Measurements from ENCODE around the gene BLM.
"Not testable (repeated sequence)": the region's sequence is repeated elsewhere in the genome, so short reads cannot be mapped to it uniquely, and the experiment has no call there.

The BLM gene

DNA sequence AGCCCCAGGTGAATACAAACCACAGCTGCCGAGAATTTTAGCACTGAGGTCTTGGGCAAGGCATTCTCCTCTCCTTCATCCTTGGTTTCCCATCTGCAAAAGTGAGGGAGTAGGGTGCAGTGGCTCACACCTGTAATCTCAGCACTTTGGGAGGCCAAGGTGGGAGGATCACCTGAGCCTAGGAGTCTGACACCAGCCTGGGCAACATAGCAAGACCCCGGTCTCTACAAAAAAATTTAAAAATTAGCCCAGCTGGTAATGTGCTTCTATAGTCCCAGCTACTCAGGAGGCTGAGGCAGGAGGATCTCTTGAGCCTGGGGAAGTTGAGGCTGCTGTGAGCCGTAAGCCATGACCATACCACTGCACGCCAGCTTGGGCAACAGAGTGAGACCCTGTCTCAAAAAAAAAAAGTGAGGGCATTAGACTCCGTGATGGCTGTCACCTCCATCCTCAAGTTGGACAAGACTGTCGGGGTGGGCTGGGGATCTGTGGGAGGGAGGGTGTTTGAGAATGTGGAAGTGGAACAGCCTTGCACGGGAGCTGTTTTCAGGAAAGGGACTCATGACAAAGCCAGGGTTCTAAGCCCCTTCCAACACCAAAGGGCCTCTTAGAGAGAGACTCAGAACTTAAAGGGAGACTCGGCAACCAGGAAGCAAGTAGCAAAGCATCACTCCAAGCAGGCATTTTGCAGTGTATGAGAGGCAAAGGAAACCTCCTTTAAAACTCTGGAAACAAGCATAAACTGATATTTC, 105.2 kb downstream of the BLM start:
- DNase-seq (no peak), ATAC-seq (no peak)

DNA sequence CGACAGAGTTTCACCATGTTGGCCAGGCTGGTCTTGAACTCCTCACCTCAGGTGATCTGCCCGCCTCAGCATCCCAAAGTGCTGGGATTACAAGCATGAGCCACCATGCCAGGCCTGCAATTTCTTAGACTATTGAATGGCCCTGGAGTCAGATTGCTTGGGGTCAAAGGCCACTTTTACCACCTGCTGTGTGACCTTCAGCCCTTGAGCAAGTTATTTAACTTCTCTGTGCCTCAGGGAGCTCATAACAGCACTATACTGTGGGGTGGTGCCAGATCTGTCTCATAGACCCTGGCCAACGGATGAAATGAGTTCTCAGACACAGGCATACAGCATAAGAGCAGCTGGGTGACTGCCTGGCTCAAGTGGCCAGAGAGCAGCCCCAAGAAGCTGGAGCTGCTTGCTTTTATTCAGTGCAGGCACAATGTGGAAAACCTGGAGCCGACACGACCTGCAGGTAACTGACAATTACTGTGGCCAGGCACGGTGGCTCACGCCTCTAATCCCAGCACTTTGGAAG, 106.4 kb downstream of the BLM start:
- DNase-seq, result no peak
- ATAC-seq, result no peak

DNA sequence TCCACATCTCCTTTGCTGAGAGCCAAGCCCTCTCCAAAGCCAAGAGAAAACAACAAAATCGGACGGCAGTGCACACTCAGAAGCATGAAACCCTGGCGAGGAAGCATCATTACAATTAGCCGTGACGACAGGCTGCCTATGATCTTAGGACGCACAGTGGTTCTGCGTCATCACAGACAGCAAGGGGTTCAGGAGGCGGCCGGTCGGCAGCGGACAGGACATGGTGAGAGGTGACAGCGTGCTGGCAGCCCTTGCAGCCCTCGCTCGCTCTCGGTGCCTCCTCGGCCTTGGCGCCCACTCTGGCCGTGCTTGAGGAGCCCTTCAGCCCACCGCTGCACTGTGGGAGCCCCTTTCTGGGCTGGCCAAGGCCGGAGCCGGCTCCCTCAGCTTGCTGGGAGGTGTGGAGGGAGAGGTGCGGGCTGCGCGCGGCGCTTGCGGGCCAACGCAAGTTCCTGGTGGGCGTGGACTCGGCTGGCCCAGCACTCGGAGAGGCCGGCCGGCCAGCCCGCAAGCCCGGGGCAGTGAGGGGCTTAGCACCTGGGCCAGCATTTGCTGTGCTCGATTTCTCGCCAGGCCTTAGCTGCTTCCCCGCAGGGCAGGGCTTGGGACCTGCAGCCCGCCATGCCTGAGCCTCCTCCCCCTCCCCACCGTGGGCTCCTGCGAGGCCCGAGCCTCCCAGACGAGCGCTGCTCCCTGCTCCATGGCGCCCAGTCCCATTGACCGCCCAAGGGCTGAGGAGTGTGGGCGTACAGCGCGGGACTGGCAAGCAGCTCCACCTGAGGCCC, 108.2 kb downstream of the BLM start:
- DNase-seq, ATAC-seq: not testable (repeated sequence)

DNA sequence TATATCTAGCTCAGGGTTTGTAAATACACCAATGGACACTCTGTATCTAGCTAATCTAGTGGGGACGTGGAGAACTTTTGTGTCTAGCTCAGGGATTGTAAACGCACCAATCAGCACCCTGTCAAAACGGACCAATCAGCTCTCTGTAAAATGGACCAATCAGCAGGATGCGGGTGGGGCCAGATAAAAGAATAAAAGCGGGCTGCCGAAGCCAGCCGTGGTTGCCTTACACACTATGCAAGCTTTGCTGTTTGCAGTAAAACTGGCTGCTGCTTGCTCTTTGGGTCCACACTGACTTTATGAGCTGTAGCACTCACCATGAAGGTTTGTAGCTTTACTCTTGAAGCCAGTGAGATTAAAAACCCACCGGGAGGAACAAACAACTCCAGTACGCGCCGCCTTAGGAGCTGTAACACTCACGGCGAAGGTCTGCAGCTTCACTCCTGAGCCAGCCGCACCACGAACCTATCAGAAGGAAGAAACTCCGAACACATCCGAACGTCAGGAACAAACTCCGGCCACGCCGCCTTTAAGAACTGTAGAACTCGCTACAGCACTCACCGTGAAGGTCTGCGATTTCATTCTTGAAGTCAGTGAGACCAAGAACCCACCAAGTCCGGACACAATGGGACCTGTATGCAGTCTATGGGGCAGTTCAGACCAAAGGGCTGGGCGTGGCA, 109.2 kb downstream of the BLM start:
- ATAC-seq, result not testable (repeated sequence)

DNA sequence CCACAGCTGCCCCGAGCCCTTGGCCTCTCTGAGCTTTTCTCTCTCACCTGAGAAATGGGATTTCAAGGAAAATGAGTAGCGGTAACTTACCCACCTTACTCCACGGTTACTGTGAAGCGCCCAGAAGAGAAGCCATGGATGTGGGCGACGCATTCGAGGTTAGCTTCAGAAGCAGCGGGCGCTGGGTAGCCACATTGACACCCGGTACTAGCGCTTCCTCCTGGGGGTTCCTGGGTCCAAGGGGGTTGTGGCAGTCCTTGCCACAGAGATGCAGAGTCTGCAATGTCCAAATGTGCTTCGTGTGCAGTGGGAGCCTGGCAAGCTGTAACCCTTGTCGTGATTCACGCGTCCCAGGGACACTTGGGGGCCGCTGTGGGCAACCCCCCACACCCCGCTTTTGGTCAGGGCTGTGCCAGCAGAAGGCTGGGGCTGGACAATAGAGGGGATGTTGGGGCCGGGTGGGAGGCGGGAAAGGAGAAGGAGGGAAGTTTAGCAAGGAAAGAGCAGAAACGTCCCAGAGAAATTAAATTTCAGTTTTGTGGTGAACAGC, 109.8 kb downstream of the BLM start:
- no peak for ATAC-seq
- no peak for DNase-seq

More for the DNA sequence above, 109.2 kb downstream of the BLM start:
- not testable (repeated sequence) for DNase-seq

DNA sequence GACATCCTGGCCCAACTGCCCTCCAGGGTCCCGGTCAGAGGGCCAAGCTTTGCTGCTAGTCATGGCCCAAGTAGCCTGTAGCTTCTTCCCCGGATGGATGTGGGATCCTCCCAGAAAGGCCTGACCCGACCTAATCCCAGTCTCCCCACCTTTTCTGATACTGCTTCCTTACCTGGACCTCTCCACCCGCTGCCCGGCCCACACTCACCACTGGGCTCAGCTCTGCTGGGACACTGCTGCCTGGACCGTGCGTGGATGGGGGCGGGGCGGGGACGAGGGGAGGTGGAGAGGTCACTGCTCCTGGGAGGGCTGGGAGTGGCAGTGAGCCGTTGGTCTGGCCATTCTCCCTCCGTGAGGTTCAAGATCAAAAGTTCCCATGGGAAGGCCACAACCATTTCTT, 111.0 kb downstream of the BLM start:
- no peak for DNase-seq
- no peak for ATAC-seq

DNA sequence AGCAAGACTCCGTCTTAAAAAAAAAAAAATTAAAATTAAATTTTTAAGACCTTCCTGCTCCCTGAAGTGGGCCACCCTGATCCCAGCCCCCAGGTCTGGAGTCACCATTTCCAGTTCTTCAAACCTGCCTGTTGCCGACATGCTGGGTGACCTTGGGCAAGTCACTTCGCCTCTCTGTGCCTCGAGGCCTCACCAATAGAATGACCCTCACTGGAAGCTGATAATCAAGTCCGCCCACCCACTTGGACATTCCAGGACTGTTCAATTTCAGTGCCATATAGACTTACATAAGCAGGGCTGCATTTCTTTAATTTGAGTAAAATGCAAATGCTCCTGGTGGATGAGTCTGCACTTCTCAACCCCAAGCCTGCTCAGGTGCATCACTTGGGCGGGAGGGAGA, 112.0 kb downstream of the BLM start:
- ATAC-seq, result no peak

DNA sequence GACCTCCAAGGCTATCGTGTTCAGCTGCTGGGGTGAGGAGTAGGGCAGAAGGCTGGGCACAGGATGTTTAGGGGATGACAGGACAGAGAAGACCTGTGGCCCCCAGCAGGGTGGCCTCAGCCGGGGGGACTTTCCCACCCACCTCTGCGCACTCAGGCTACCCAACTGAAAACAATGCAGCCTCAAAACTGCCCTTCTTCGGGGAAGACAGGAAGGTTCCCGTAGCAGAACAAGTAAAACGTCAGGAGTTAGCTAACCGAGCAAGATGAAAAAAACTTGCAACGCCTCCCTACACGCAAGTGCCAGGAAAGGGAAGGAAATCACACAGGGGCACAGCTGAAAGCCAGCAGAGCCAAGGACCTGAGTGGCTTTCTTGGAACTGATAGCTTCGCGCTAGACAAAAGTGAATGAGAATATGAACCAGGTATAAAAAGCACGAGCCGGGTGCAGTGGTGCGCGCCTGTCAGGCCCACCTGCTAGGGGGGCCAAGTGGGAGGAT, 112.8 kb downstream of the BLM start:
- peak; percentile 72 for DNase-seq
- peak; percentile 91 for ATAC-seq

More for the DNA sequence above, 112.0 kb downstream of the BLM start:
- DNase-seq, result no peak

DNA sequence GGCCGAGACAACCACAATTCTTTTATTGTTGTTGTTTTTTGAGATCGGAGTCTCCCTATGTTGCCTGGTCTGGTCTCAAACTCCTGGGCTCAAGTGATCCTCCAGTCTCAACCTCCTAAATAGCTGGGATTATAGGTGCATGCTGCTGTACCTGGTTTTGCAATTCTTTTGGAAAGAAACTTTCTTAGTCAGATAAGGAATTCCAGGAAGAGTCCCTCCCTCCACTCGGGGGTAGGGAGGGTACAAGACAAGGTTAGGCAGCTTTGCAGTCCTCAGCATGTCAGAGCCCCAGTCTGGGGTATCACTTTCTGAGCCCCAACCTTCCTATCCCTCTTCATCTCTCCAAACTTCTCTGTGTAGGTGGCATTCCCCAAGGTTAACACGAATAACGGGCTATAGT, 117.5 kb downstream of the BLM start:
- DNase-seq (no peak), ATAC-seq (no peak)

DNA sequence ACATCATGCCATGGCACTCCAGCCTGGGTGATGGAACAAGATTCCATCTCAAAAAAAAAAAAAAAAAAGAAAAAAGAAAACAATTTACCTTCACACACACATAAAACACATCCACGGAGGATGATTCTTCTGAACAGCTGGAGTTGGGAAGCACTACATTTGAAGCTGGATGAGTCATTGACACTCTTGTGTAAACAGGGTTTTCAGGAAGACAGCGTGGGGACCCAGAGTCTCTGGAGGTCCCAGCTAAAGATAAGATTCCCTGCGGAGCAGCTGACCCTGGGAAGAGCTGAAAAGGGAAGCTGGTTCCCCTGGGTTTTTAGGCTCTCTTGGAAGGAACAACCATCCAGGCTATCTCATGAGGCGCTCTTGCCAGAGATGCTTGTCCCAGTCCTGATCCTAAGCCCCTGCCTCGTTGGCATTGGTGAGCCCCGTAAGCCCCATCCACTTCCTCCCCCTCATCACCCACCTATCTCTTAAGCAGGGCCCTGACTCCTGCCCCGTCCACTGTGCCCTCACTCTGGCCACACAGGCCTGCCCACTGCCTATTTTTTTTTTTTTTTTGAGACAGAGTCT, 119.2 kb downstream of the BLM start:
- DNase-seq, result no peak

DNA sequence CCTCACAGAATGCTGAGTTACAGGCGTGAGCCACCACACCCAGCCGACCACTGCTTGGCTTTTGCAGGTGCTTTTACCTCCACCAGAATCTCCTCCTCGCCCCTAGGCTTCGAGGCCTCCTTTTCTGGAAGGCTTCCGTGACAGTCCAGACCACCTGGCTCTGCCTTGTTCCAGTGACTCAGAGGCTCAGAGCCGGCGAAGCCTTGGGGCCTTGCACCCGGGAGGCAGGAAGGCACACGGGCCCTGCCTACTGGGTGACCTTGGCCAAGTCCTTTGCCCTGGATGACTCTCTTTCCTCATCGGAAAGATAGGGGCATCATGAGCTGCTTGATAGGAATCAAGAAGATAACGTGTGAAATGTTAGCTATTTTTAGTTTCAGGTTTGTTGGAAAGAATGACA, 119.9 kb downstream of the BLM start:
- DNase-seq (peak; percentile 67), ATAC-seq (peak; percentile 63)

More for the DNA sequence above, 119.2 kb downstream of the BLM start:
- ATAC-seq, result no peak

DNA sequence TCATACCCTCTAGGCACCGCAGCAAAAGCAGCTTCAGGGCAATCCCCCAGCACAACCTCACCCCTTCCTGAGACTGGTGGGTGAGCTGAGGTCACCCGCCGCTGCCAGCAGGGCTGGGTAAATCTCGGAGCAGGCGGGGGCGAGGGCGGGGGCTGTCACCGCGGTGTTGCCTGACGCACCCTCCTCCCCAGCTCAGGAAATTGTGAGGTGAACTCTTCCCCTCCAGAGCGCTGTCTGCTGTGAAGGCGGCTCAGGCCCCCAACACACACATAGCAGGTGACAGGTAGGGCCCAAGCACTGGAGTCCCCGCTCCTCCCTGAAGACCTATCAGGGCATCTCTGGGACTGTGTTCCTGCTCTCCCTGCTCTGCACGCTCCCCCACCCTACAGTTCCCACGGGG, 121.0 kb downstream of the BLM start:
- ATAC-seq (peak; percentile 85), DNase-seq (peak; percentile 92)

DNA sequence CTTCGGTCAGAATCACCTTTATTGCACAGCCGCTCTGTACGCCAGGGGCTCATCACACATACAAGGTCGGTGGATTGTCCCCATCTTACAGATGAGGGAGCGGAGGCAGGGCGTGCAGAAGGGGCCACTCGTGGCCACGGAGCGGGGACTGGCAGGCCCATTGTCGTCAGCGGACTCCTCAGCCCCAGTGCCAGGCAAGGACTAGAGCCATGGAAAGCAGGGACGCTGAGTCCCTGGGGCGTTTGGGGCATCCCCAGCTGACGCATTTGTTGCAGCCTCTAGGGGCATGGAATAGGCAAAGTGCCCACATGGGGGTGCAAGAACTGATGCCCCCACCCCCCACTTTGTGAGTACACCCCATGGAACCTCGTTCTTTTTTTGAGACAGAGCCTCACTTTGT, 121.4 kb downstream of the BLM start:
- ATAC-seq (peak; percentile 0), DNase-seq (peak; percentile 40)

DNA sequence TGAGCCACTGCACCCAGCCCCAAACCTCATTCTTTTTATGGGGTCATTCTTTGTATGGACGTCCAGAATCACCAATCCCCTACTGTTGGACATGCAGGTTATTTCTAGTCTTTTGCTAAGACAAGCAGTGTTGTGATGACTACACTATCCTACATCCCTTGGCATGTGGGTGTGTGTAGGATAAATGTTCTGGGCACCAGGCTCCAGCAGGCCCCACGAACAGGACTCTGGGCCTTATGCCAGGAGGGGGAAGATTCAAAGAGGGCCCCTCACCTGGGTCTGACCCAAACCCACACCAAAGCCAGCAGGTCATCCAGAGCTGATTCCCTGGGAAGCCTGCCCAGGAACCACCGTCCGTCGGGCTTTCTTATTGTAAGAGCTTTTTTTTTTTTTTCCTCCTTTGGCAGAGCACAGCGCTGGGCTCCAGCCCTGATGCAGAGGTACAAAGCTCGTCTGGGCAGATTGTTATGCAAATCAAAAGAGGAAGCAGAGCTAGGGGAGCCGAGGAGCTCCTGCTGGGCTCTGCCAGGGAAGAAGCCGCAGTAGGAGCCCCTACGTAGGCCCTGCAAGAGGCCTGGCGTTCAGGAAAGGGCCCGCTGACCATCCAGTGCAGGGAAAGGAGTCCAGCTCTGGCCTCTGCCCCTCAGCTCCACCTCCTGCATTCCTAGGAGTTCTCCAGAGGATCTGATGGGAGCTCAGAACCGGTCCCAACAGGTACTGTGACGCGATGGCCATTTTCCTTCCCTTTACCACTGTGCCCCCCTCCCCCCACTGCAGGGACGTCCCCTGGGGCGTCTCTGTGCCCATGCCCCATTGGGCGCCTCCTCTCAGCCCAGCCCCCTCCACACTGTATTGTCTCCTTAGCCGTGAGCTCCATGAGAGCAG, 122.3 kb downstream of the BLM start:
- DNase-seq (peak; percentile 55), ATAC-seq (no peak)

DNA sequence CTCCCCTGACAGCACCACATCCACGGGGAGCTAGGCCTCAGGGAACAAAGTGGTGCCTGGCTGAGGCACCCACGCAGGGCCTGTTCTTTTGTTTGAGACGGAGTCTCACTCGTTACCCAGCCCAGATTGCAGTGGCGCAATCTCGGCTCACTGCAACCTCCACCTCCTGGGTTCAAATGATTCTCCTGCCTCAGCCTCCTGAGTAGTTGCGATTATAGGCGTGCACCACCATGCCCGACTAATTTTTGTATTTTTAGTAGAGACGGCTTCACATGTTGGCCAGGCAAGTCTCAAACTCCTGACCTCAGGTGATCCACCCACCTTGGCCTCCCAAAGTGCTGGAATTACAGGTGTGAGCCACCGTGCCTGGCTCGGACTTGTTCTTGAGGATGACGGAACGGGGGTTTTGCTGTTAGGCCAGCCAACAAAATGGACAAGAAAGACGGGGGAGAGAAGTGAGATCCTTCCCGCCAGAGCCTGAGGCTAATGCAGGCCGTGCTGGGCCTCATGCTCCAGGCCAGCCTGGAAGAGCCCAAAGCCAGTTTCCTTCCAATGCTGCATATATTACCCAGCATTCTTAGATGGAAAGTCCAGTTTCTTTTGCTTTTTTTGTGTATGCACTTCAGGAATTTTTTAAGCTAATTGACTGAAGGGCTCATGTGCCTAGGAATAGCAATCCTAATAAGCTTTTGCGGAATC, 123.2 kb downstream of the BLM start:
- DNase-seq (no peak), ATAC-seq (no peak)

DNA sequence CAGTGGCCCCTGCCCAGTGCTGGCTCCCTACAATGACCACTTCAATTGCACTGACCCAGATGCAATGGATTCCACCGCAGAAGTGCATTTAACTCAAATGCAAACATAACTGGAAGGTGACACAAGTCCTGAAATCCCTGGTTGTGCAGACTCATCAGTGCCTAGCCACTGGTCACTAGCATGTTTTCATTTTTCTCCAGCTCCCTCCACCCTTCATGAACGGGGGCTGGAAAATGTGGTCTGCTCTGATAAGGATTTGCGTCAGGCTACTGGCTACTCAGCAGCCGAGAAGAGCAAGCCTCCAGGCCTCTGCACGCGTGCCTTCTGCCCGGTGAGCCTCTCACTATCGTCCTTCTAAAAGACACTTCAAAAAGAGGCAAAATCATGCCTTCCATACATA, 123.8 kb downstream of the BLM start:
- no peak for DNase-seq
- ATAC-seq, result no peak

DNA sequence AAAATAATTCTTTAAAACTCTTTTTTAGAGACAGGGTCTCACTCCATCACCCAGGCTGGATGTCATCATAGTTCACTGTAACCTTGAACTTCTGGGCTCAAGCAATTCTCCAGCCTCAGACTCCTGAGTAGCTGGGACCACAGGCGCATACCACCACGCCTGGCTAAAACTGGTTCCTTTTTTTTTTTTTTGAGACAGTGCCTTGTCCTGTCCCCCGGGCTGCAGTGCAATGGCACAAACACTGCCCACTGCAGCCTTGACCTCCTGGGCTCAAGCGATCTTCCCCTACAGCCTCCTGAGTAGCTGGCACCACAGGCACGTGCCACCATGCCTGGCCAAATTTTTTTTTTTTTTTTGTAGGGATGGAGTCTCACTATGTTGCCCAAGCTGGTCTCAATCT, 127.5 kb downstream of the BLM start:
- no peak for ATAC-seq
- DNase-seq, result no peak

DNA sequence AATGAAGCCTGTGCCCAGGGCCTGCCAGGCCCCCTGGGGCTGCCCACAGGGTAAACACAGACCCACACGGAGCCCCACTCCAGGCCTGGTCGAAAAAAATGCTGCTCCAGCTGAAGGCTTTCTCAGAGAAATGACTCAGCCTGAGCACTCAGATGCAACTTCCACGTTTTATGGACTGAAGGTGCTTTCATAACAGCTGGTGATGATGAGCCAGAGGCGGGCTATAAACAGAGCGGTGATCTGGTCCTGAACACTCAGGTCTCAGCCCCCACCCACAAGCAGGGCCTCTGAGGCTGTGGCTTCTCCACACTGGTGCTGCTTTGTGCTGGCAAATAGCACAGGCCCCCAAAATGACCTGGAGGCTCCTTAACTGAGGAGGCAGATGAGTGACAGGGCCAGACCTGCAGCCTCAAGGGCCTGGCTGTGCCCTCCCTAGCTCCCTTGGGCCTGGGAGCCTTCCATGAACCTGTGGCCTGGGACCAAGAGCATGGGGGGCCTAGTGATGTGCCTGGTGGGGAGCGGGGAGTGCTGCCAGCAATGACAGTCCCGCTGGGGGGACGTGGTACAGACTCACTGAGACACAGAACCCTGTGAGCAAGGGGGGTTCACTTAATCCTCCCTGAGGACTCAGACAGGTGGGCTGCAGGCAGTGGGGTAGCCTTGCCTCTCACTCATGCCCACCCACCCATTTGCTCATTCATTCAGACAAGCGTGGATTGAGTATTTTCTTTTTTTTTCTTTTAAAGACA, 128.2 kb downstream of the BLM start:
- ATAC-seq, result peak; percentile 93
- DNase-seq, result peak; percentile 69

DNA sequence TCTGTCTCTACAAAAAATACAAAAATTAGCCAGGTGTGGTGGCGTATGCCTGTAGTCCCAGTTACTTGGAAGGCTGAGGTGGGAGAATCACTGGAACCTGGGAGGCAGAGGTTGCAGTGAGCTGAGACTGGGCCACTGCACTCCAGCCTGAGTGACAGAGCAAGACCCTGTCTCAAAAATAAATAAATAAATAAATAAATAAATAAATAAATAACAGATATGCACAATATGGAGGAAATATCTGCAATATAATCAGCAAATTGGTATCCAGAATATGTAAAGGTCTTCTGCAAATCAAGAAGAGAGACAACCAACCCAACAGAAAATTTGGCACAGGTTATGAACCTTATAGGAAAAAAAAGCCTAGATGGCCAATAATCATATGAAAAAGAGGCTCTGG, 132.3 kb downstream of the BLM start:
- not testable (repeated sequence) for ATAC-seq, DNase-seq
